Caco-2 (cell line): ENCODE measurements around the gene NTN4. TPM values are rescaled to one million over a fixed set of nuclear protein-coding genes. Genes with fewer than 3 reads are reported as not detected.
"Not testable (repeated sequence)": the region's sequence is repeated elsewhere in the genome, so short reads cannot be mapped to it uniquely, and the experiment has no call there.

Source experiments
- BruUV-seq: library from RNA; stranded (reverse); fragments of 400-500 nt; replicated peaks from 2 replicates; lab custom pipeline; 2021; lab: Mats Ljungman, UMichigan
- CTCF ChIA-PET: fragments of 300-600 bp; sonication (Branson Sonifier 250); formaldehyde crosslinking; loops from one replicate; lab custom pipeline; 2022; ENCODE audit warnings: antibody characterized with exemption; lab: Charles Lee
- POLR2A ChIA-PET: fragments of 300-600 bp; sonication (Branson Sonifier 250); formaldehyde crosslinking; loops from one replicate; lab custom pipeline; 2022; ENCODE audit warnings: antibody characterized with exemption; lab: Charles Lee
- DNase-seq, 2 experiments: peaks; one replicate each; pipeline versions ENCODE4 v3.0.0 to v3.0.0-alpha.2; 2020 to 2022
- H3K27me3 ChIP-seq: replicated peaks from 2 replicates; pipeline ENCODE4 v1.6.0; 2011; ENCODE audit warnings: low read length; ENCODE audit not compliant: control insufficient read depth, insufficient read depth
- H3K36me3 ChIP-seq: 2 replicates; pipeline ENCODE4 v1.5.1; 2011; ENCODE audit warnings: low read length; ENCODE audit not compliant: control insufficient read depth, insufficient read depth
- H3K4me1 ChIP-seq: fragments of 250-450 bp; sonication (Bioruptor Pico); 2 replicates; pipeline ENCODE4 v1.5.1; 2020; ENCODE audit warnings: mild to moderate bottlenecking
- H3K4me3 ChIP-seq: 2 replicates; pipeline ENCODE4 v1.5.1; 2011; ENCODE audit warnings: low read depth, mild to moderate bottlenecking, control low read depth, low read length
- H3K9me3 ChIP-seq: fragments of 250-450 bp; sonication (Bioruptor Pico); 2 replicates; pipeline ENCODE4 v1.5.1; 2020; ENCODE audit warnings: mild to moderate bottlenecking, moderate library complexity
- H3K27ac Mint-ChIP-seq: one replicate; pipeline ENCODE4 v1.8.0; 2022; ENCODE audit warnings: mixed read lengths; ENCODE audit not compliant: unreplicated experiment
- H3K27me3 Mint-ChIP-seq: one replicate; pipeline ENCODE4 v1.8.0; 2022; ENCODE audit warnings: mixed read lengths; ENCODE audit not compliant: insufficient read depth, unreplicated experiment
- H3K36me3 Mint-ChIP-seq: one replicate; pipeline ENCODE4 v1.8.0; 2022; ENCODE audit warnings: mild to moderate bottlenecking, mixed read lengths; ENCODE audit not compliant: insufficient read depth, unreplicated experiment
- H3K4me1 Mint-ChIP-seq: one replicate; pipeline ENCODE4 v1.8.0; 2022; ENCODE audit warnings: low read depth, mixed read lengths; ENCODE audit not compliant: unreplicated experiment
- H3K4me3 Mint-ChIP-seq: one replicate; pipeline ENCODE4 v1.8.0; 2022; ENCODE audit warnings: mild to moderate bottlenecking, moderate library complexity, mixed read lengths; ENCODE audit not compliant: unreplicated experiment
- H3K9me3 Mint-ChIP-seq: one replicate; pipeline ENCODE4 v1.8.0; 2022; ENCODE audit warnings: mixed read lengths; ENCODE audit not compliant: unreplicated experiment
- CTCF ChIP-seq, 2 experiments: fragments of 200-600 bp in 1 of 2; IDR thresholded peaks; 1 replicate in 1 of 2; 2 replicates in 1 of 2; pipeline versions ENCODE4 v1.5.1 to v1.8.0; 2011 to 2022; ENCODE audit warnings: antibody characterized with exemption in 1 of 2, control low read depth in 1 of 2, inconsistent platforms in 1 of 2, low read depth in 1 of 2, low read length in 1 of 2, mild to moderate bottlenecking in 1 of 2, moderate library complexity in 1 of 2; ENCODE audit not compliant: insufficient read depth in 1 of 2, severe bottlenecking in 1 of 2, unreplicated experiment in 1 of 2
- intact Hi-C: fragments of 100-400 bp; cut with micrococcal nuclease; formaldehyde crosslinking; loops from one replicate; pipeline ENCODE4 v1.10.0; 2022; ENCODE audit not compliant: unreplicated experiment
- total RNA-seq: library from RNA; stranded (reverse); gene quantifications from 2 replicates; pipeline ENCODE4 v1.2.3, GENCODE V29; 2022

Gene NTN4
- total RNA-seq, 1 experiment from 2014 or later = 54.1 TPM

DNA sequence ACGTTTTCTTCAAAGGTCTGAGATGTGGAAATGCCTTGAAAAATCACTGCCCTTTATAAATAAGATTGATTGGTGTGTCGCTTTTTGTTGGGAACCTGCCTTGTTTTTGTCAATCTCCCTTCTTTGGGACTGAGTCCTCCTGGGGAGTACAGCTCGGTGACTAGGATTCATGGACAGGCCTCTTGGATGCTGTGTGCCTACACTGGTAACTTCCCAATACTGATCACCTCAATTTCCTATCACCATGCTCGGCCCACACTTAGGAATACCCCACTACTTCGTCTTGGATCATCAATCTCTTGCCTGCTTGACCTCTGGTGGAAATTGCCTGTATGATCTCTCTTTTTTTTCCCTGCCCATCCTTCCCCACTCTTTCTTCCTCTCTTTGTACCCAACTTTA, 34.2 kb downstream of the NTN4 start:
- intact Hi-C loops = no loop called here
- POLR2A ChIA-PET = no interaction called here
- Mint-ChIP-seq H3K36me3 (peaks cover 50% of the 10 kb centered on the region), H3K27me3 (no peaks in the 10 kb centered on the region), H3K4me1 (peaks cover 61% of the 10 kb centered on the region), H3K27ac (peak overlapping the region; percentile 51), H3K4me3 (no peak overlapping the region), H3K9me3 (no peaks in the 10 kb centered on the region)
- TF ChIP-seq CTCF (IDR thresholded peaks at IDR 0.05; ENCODE audit: insufficient read depth in 1 of 2, low read depth in 1 of 2, low read length in 1 of 2, severe bottlenecking in 1 of 2, unreplicated experiment in 1 of 2) = no peak
- H3K36me3 ChIP-seq = no peaks in the 10 kb centered on the region; the same call in 1 of the 2 replicates
- no peak for DNase-seq
- peaks cover 57% of the 10 kb centered on the region for H3K4me1 ChIP-seq
- peaks cover 2% of the 10 kb centered on the region; the same call in 1 of the 2 replicates for H3K9me3 ChIP-seq
- CTCF ChIA-PET = no interaction called here
- no peak overlapping the region for H3K4me3 ChIP-seq
- no peaks in the 10 kb centered on the region for H3K27me3 ChIP-seq
- BruUV-seq = no TSS peak

GRCh38 chr12:95755261-95755865, 35.2 kb downstream of the NTN4 start:
- no TSS peak for BruUV-seq
- Histone ChIP-seq H3K9me3 (no peaks in the 10 kb centered on the region), H3K36me3 (no peaks in the 10 kb centered on the region; the same call in 1 of the 2 replicates), H3K4me3 (no peak overlapping the region), H3K4me1 (peaks cover 50% of the 10 kb centered on the region), H3K27me3 (no peaks in the 10 kb centered on the region)
- DNase-seq = peak in 1 of 2 experiments; percentile 21
- peak overlapping the region; percentile 77 for H3K27ac Mint-ChIP-seq
- CTCF ChIA-PET = no interaction called here
- intact Hi-C loops = loop anchor here (1.0 kb wide), 2 partner anchors 11 to 17 kb away; no protein-coding TSS in a partner anchor
- H3K4me1 Mint-ChIP-seq = peaks cover 69% of the 10 kb centered on the region
- no peaks in the 10 kb centered on the region for H3K9me3 Mint-ChIP-seq
- peaks cover 44% of the 10 kb centered on the region for H3K36me3 Mint-ChIP-seq
- H3K4me3 Mint-ChIP-seq = peak overlapping the region; percentile 25
- no peak for TF ChIP-seq CTCF (IDR thresholded peaks at IDR 0.05; ENCODE audit: insufficient read depth in 1 of 2, low read depth in 1 of 2, low read length in 1 of 2, severe bottlenecking in 1 of 2, unreplicated experiment in 1 of 2)
- no peaks in the 10 kb centered on the region for H3K27me3 Mint-ChIP-seq
- POLR2A ChIA-PET = no interaction called here

DNA sequence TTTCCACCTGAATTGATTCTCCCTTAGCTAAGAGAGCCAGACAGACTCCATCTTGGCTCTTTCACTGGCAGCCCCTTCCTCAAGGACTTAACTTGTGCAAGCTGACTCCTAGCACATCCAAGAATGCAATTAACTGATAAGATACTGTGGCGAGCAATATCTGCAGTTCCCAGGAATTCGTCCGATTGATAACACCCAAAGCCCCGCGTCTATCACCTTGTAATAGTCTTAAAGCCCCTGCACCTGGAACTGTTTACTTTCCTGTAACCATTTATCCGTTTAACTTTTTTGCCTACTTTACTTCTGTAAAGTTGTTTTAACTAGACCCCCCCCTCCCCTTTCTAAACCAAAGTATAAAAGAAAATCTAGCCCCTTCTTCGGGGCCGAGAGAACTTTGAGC, 44.5 kb downstream of the NTN4 start:
- peaks cover 22% of the 10 kb centered on the region for H3K9me3 Mint-ChIP-seq
- DNase-seq = peak; percentile 43 to 73
- H3K27ac Mint-ChIP-seq = peak overlapping the region; percentile 96
- intact Hi-C loops = loop anchor here (1.0 to 2.0 kb wide), 2 partner anchors 8 to 21 kb away; no protein-coding TSS in a partner anchor
- H3K9me3 ChIP-seq = peaks cover 16% of the 10 kb centered on the region
- H3K4me1 Mint-ChIP-seq = peaks cover 38% of the 10 kb centered on the region
- BruUV-seq, H3K36me3 ChIP-seq, POLR2A ChIA-PET, H3K27me3 ChIP-seq, H3K27me3 Mint-ChIP-seq, H3K4me3 ChIP-seq: not testable (repeated sequence)
- H3K36me3 Mint-ChIP-seq = peaks cover 46% of the 10 kb centered on the region
- peaks cover 40% of the 10 kb centered on the region for H3K4me1 ChIP-seq
- CTCF ChIA-PET = interaction anchor here (0.6 kb wide), 2 partner anchors 122 to 162 kb away, joined by 3 to 4 read pairs; no protein-coding TSS in a partner anchor
- peak overlapping the region; percentile 64 for H3K4me3 Mint-ChIP-seq
